ENCODE results near the gene TIMM22. TPM values are rescaled to one million over a fixed set of nuclear protein-coding genes. Genes with fewer than 3 reads are reported as not detected.
"Not testable (repeated sequence)": the region's sequence is repeated elsewhere in the genome, so short reads cannot be mapped to it uniquely, and the experiment has no call there.

TIMM22 gene
- total RNA-seq, 1 donor from 2014 or later, result 14.7 TPM

- Mint-ChIP-seq H3K9me3 (no peaks in the 10 kb centered on the region), H3K4me3 (no peak overlapping the region), H3K4me1 (no peaks in the 10 kb centered on the region), H3K27ac (no peak overlapping the region), H3K27me3 (no peaks in the 10 kb centered on the region), H3K36me3 (ENCODE audit: low read depth) (peaks cover 17% of the 10 kb centered on the region)
- intact Hi-C loops (cut with micrococcal nuclease), result no loop called here
- no peak for DNase-seq
Observed at GRCh38 chr17:1039123-1039507, 42.2 kb downstream of the TIMM22 start.

GRCh38 chr17:1039511-1040215 lies 42.7 kb downstream of the TIMM22 start:
- no peak for DNase-seq
- H3K4me1 Mint-ChIP-seq, result no peaks in the 10 kb centered on the region
- intact Hi-C loops (cut with micrococcal nuclease), result no loop called here
- H3K4me3 Mint-ChIP-seq, result no peak overlapping the region
- no peak overlapping the region for H3K27ac Mint-ChIP-seq
- no peaks in the 10 kb centered on the region for H3K9me3 Mint-ChIP-seq
- no peaks in the 10 kb centered on the region for H3K27me3 Mint-ChIP-seq
- H3K36me3 Mint-ChIP-seq (ENCODE audit: low read depth), result peaks cover 19% of the 10 kb centered on the region

GRCh38 chr17:1040216-1040600 lies 43.3 kb downstream of the TIMM22 start:
- H3K27ac Mint-ChIP-seq, result no peak overlapping the region
- intact Hi-C loops (cut with micrococcal nuclease), result no loop called here
- H3K9me3 Mint-ChIP-seq, result no peaks in the 10 kb centered on the region
- H3K4me3 Mint-ChIP-seq, result no peak overlapping the region
- H3K27me3 Mint-ChIP-seq, result no peaks in the 10 kb centered on the region
- peaks cover 24% of the 10 kb centered on the region for H3K36me3 Mint-ChIP-seq (ENCODE audit: low read depth)
- no peaks in the 10 kb centered on the region for H3K4me1 Mint-ChIP-seq
- DNase-seq, result no peak

GRCh38 chr17:1041746-1042145 lies 44.8 kb downstream of the TIMM22 start:
- intact Hi-C loops (cut with micrococcal nuclease), result no loop called here
- no peak for DNase-seq
- H3K4me1 Mint-ChIP-seq, result no peaks in the 10 kb centered on the region
- H3K27ac Mint-ChIP-seq, result no peak overlapping the region
- peaks cover 25% of the 10 kb centered on the region for H3K36me3 Mint-ChIP-seq (ENCODE audit: low read depth)
- no peaks in the 10 kb centered on the region for H3K9me3 Mint-ChIP-seq
- H3K27me3 Mint-ChIP-seq, result no peaks in the 10 kb centered on the region
- no peak overlapping the region for H3K4me3 Mint-ChIP-seq

- no peaks in the 10 kb centered on the region for H3K9me3 Mint-ChIP-seq
- no peaks in the 10 kb centered on the region for H3K27me3 Mint-ChIP-seq
- no peak overlapping the region for H3K4me3 Mint-ChIP-seq
- no peaks in the 10 kb centered on the region for H3K4me1 Mint-ChIP-seq
- intact Hi-C loops (cut with micrococcal nuclease), result no loop called here
- H3K36me3 Mint-ChIP-seq (ENCODE audit: low read depth), result peaks cover 25% of the 10 kb centered on the region
- H3K27ac Mint-ChIP-seq, result no peak overlapping the region
- DNase-seq, result no peak
Observed at GRCh38 chr17:1042486-1042885, 45.6 kb downstream of the TIMM22 start.

- Mint-ChIP-seq H3K36me3 (ENCODE audit: low read depth) (peaks cover 24% of the 10 kb centered on the region), H3K9me3 (no peaks in the 10 kb centered on the region), H3K4me1 (no peaks in the 10 kb centered on the region), H3K27ac (no peak overlapping the region), H3K27me3 (no peaks in the 10 kb centered on the region), H3K4me3 (no peak overlapping the region)
- DNase-seq, result no peak
- intact Hi-C loops (cut with micrococcal nuclease), result no loop called here
Observed at GRCh38 chr17:1043601-1044251, 46.8 kb downstream of the TIMM22 start.

GRCh38 chr17:1044387-1045009 lies 47.6 kb downstream of the TIMM22 start:
- not testable (repeated sequence) for DNase-seq, H3K27me3 Mint-ChIP-seq

GRCh38 chr17:1045456-1045855 lies 48.5 kb downstream of the TIMM22 start:
- no peak overlapping the region for H3K4me3 Mint-ChIP-seq
- no peaks in the 10 kb centered on the region for H3K27me3 Mint-ChIP-seq
- H3K4me1 Mint-ChIP-seq, result no peaks in the 10 kb centered on the region
- H3K9me3 Mint-ChIP-seq, result no peaks in the 10 kb centered on the region
- no peak for DNase-seq
- no peak overlapping the region for H3K27ac Mint-ChIP-seq
- peaks cover 25% of the 10 kb centered on the region for H3K36me3 Mint-ChIP-seq (ENCODE audit: low read depth)
- intact Hi-C loops (cut with micrococcal nuclease), result no loop called here

More at GRCh38 chr17:1044387-1045009, 47.6 kb downstream of the TIMM22 start:
- H3K4me3 Mint-ChIP-seq; H3K27ac Mint-ChIP-seq; H3K4me1 Mint-ChIP-seq; intact Hi-C loops (cut with micrococcal nuclease); H3K9me3 Mint-ChIP-seq: not testable (repeated sequence)
- peaks cover 23% of the 10 kb centered on the region for H3K36me3 Mint-ChIP-seq (ENCODE audit: low read depth)

GRCh38 chr17:1047177-1047878 lies 50.4 kb downstream of the TIMM22 start:
- no peaks in the 10 kb centered on the region for H3K27me3 Mint-ChIP-seq
- DNase-seq, result no peak
- peaks cover 19% of the 10 kb centered on the region for H3K36me3 Mint-ChIP-seq (ENCODE audit: low read depth)
- H3K4me1 Mint-ChIP-seq, result no peaks in the 10 kb centered on the region
- no peak overlapping the region for H3K4me3 Mint-ChIP-seq
- no peaks in the 10 kb centered on the region for H3K9me3 Mint-ChIP-seq
- intact Hi-C loops (cut with micrococcal nuclease), result no loop called here
- no peak overlapping the region for H3K27ac Mint-ChIP-seq

GRCh38 chr17:1047879-1048470 lies 51.0 kb downstream of the TIMM22 start:
- no peak for DNase-seq
- no peak overlapping the region for H3K27ac Mint-ChIP-seq
- H3K4me1 Mint-ChIP-seq, result no peaks in the 10 kb centered on the region
- no peaks in the 10 kb centered on the region for H3K9me3 Mint-ChIP-seq
- peaks cover 12% of the 10 kb centered on the region for H3K36me3 Mint-ChIP-seq (ENCODE audit: low read depth)
- no peaks in the 10 kb centered on the region for H3K27me3 Mint-ChIP-seq
- H3K4me3 Mint-ChIP-seq, result no peak overlapping the region
- intact Hi-C loops (cut with micrococcal nuclease), result no loop called here

- intact Hi-C loops (cut with micrococcal nuclease); H3K27me3 Mint-ChIP-seq; H3K4me1 Mint-ChIP-seq; DNase-seq; H3K27ac Mint-ChIP-seq; H3K9me3 Mint-ChIP-seq; H3K4me3 Mint-ChIP-seq: not testable (repeated sequence)
- peaks cover 15% of the 10 kb centered on the region for H3K36me3 Mint-ChIP-seq (ENCODE audit: low read depth)
Observed at GRCh38 chr17:1048516-1049115, 51.7 kb downstream of the TIMM22 start.

- no peak for DNase-seq
- Mint-ChIP-seq H3K4me3 (no peak overlapping the region), H3K9me3 (no peaks in the 10 kb centered on the region), H3K36me3 (ENCODE audit: low read depth) (peaks cover 17% of the 10 kb centered on the region), H3K27me3 (no peaks in the 10 kb centered on the region), H3K4me1 (no peaks in the 10 kb centered on the region), H3K27ac (no peak overlapping the region)
- intact Hi-C loops (cut with micrococcal nuclease), result loop anchor here (10.0 kb wide), 1 partner anchor 135 kb away; no protein-coding TSS in a partner anchor
Observed at GRCh38 chr17:1049446-1050225, 52.7 kb downstream of the TIMM22 start.

Measured in activated CD4-positive, alpha-beta T cell treated with anti-CD3 and anti-CD28 coated beads, Interleukin-2, amount 10 ng/mL, durations not matched to agents 24 days and 14 days (primary cell).